Measurements from ENCODE around the gene RAP1GAP. TPM values are rescaled to one million over a fixed set of nuclear protein-coding genes. Genes with fewer than 3 reads are reported as not detected.

The RAP1GAP gene
- total RNA-seq, 2 donors from 2014 or later: 0.38 to 1.2 TPM

Other genes with a start within 250 kb of the RAP1GAP start
- 1 to 10 TPM; 5.2 to 6.8 TPM for gene NBPF3, start 229.2 kb downstream of the RAP1GAP start, total RNA-seq
- gene ALPL, start 159.9 kb downstream of the RAP1GAP start, total RNA-seq: 10 to 100 TPM; 11.1 to 55.3 TPM
- gene USP48, start 113.8 kb upstream of the RAP1GAP start, total RNA-seq: 10 to 100 TPM; 51.4 to 56.8 TPM
- under 1 TPM; 0.24 to 0.28 TPM for gene LDLRAD2, start 142.9 kb upstream of the RAP1GAP start, total RNA-seq

Data from posterior vena cava (tissue), 2 donors.